ENCODE data around the gene MAX.

The MAX gene

GRCh38 chr14:65045006-65045405 lies 57.3 kb downstream of the MAX start:
- peaks cover 4 to 33% of the 10 kb centered on the region in 2 experiments for H3K36me3 ChIP-seq (ENCODE audit: control insufficient read depth in 2 of 2, insufficient read depth in 1 of 2, low read length in 2 of 2)
- H3K9me3 ChIP-seq (ENCODE audit: control insufficient read depth, insufficient read depth, low read depth, low read length) = no peaks in the 10 kb centered on the region
- no peak overlapping the region for H3K27ac ChIP-seq (ENCODE audit: extremely low read depth, low read depth, low read length)
- no peak overlapping the region for H3K4me3 ChIP-seq (ENCODE audit: low read depth, low read length)
- TF ChIP-seq ZNF544 (tag by site-specific recombination; IDR thresholded peaks at IDR 0.05) (no peak), ZNF239 (tag by site-specific recombination; IDR thresholded peaks at IDR 0.05) (no peak), TSHZ1 (tag by site-specific recombination; IDR thresholded peaks at IDR 0.05; ENCODE audit: borderline replicate concordance) (no peak), ZNF354C (tag by site-specific recombination; IDR thresholded peaks at IDR 0.05; ENCODE audit: borderline replicate concordance, low read depth) (no peak), ZNF664 (tag by site-specific recombination; IDR thresholded peaks at IDR 0.05) (no peak), ZNF394 (tag by site-specific recombination; IDR thresholded peaks at IDR 0.05; ENCODE audit: borderline replicate concordance) (no peak), ZNF792 (tag by site-specific recombination; IDR thresholded peaks at IDR 0.05) (no peak), ZFP37 (tag by site-specific recombination; IDR thresholded peaks at IDR 0.05) (no peak), TRIM28 (IDR thresholded peaks at IDR 0.05; ENCODE audit: borderline replicate concordance, low read length) (no peak), SCRT1 (tag by site-specific recombination; IDR thresholded peaks at IDR 0.05; ENCODE audit: borderline replicate concordance) (no peak), ZNF366 (tag by site-specific recombination; conservative IDR thresholded peaks at IDR 0.05) (no peak)
- CTCF ChIA-PET = no interaction called here
- POLR2A ChIA-PET = no interaction called here
- H3K4me1 ChIP-seq (ENCODE audit: control insufficient read depth, insufficient read depth, low read length) = peaks cover 4% of the 10 kb centered on the region; the same call in 1 of the 2 replicates

GRCh38 chr14:65044596-65044959 lies 57.7 kb downstream of the MAX start:
- no peak overlapping the region for H3K27ac ChIP-seq (ENCODE audit: extremely low read depth, low read depth, low read length)
- no peaks in the 10 kb centered on the region for H3K9me3 ChIP-seq (ENCODE audit: control insufficient read depth, insufficient read depth, low read depth, low read length)
- ChIA-PET POLR2A (no interaction called here), CTCF (no interaction called here)
- no peak overlapping the region for H3K4me3 ChIP-seq (ENCODE audit: low read depth, low read length)
- peaks cover 8 to 33% of the 10 kb centered on the region in 2 experiments for H3K36me3 ChIP-seq (ENCODE audit: control insufficient read depth in 2 of 2, insufficient read depth in 1 of 2, low read length in 2 of 2)
- H3K4me1 ChIP-seq (ENCODE audit: control insufficient read depth, insufficient read depth, low read length) = peaks cover 4% of the 10 kb centered on the region; the same call in 1 of the 2 replicates
- TF ChIP-seq ZBTB1 (tag by site-specific recombination; IDR thresholded peaks at IDR 0.05) (no peak), PATZ1 (tag by site-specific recombination; IDR thresholded peaks at IDR 0.05) (no peak), ZNF776 (tag by site-specific recombination; IDR thresholded peaks at IDR 0.05; ENCODE audit: borderline replicate concordance) (no peak), ZNF175 (tag by site-specific recombination; IDR thresholded peaks at IDR 0.05) (no peak), ZNF274 (IDR thresholded peaks at IDR 0.05; ENCODE audit: low read length) (no peak), ZNF274 (tag by site-specific recombination; IDR thresholded peaks at IDR 0.05; ENCODE audit: borderline replicate concordance) (no peak), ZNF791 (tag by site-specific recombination; IDR thresholded peaks at IDR 0.05) (no peak), ZNF174 (tag by site-specific recombination; IDR thresholded peaks at IDR 0.05) (no peak), ZNF768 (tag by site-specific recombination; IDR thresholded peaks at IDR 0.05) (no peak), ZNF529 (tag by site-specific recombination; IDR thresholded peaks at IDR 0.05; ENCODE audit: insufficient replicate concordance) (no peak), ATF2 (tag by site-specific recombination; IDR thresholded peaks at IDR 0.05; ENCODE audit: low read depth) (no peak), ZNF202 (tag by site-specific recombination; IDR thresholded peaks at IDR 0.05; ENCODE audit: borderline replicate concordance) (no peak), ZNF555 (tag by site-specific recombination; conservative IDR thresholded peaks at IDR 0.05) (no peak), ZNF140 (tag by site-specific recombination; IDR thresholded peaks at IDR 0.05) (no peak), ZNF670 (tag by site-specific recombination; IDR thresholded peaks at IDR 0.05; ENCODE audit: low read depth) (no peak), ZNF530 (tag by site-specific recombination; IDR thresholded peaks at IDR 0.05; ENCODE audit: low read depth) (no peak), ZFHX2 (tag by site-specific recombination; conservative IDR thresholded peaks at IDR 0.05) (no peak), GLIS2 (tag by site-specific recombination; IDR thresholded peaks at IDR 0.05) (no peak), YY2 (tag by site-specific recombination; IDR thresholded peaks at IDR 0.05) (no peak), ZNF488 (tag by site-specific recombination; IDR thresholded peaks at IDR 0.05) (no peak)
